Measurements from ENCODE around the gene RNF225. TPM values are rescaled to one million over a fixed set of nuclear protein-coding genes. Genes with fewer than 3 reads are reported as not detected.

The RNF225 gene
- total and polyA plus RNA-seq, 9 of the 15 experiments (the other 6 are each of a cell fraction or from before 2014, with no cell fraction given) = 0.33 TPM; not detected in 8

- TF ChIP-seq CCAR2 (IDR thresholded peaks at IDR 0.05; ENCODE audit: low read depth, low read length) (no peak), NFIX (CRISPR knock-in tag; IDR thresholded peaks at IDR 0.05; ENCODE audit: low read depth) (no peak), RNF219 (CRISPR knock-in tag; IDR thresholded peaks at IDR 0.05) (no peak), PRMT5 (CRISPR knock-in tag; IDR thresholded peaks at IDR 0.05) (no peak), CBX8 (IDR thresholded peaks at IDR 0.05; ENCODE audit: borderline replicate concordance, extremely low read depth, low read depth, low read length, poor library complexity, severe bottlenecking) (no peak), MEF2D (tag; conservative IDR thresholded peaks at IDR 0.05; ENCODE audit: low read depth) (no peak), TGIF2 (CRISPR knock-in tag; IDR thresholded peaks at IDR 0.05) (peak; percentile 71; the same call in 1 of the 2 replicates), E2F1 (CRISPR knock-in tag; IDR thresholded peaks at IDR 0.05) (peak; percentile 99), ELF4 (CRISPR knock-in tag; IDR thresholded peaks at IDR 0.05) (0 out of 2 replicates have a peak, but pooled peaks have one; percentile 5), KAT2B (IDR thresholded peaks at IDR 0.05; ENCODE audit: low read depth, low read length) (no peak), CEBPZ (IDR thresholded peaks at IDR 0.05; ENCODE audit: borderline replicate concordance, low read depth, low read length) (peak; percentile 54; the same call in 1 of the 2 replicates), ZSCAN29 (IDR thresholded peaks at IDR 0.05) (no peak), HNRNPL (IDR thresholded peaks at IDR 0.05; ENCODE audit: low read depth, low read length) (peak; percentile 59; the same call in 1 of the 2 replicates), WHSC1 (IDR thresholded peaks at IDR 0.05; ENCODE audit: low read length) (no peak), BRD9 (IDR thresholded peaks at IDR 0.05; ENCODE audit: low read depth, partially characterized antibody) (no peak), GATAD2B (IDR thresholded peaks at IDR 0.05; ENCODE audit: borderline replicate concordance) (no peak; the same call in 1 of the 2 replicates), ZBTB8A (IDR thresholded peaks at IDR 0.05; ENCODE audit: partially characterized antibody) (no peak)
Measured at GRCh38 chr19:58380662-58381459, 14.6 kb upstream of the RNF225 start, which contains the start of gene ZNF837 (continued).
